Putamen (tissue), 1 donor: ENCODE data around the gene TBX20.

Source experiments
- DNase-seq: peaks from one replicate; pipeline ENCODE4 v3.0.0-alpha.2; 2016; ENCODE audit warnings: low spot score

TBX20 gene, protein sequence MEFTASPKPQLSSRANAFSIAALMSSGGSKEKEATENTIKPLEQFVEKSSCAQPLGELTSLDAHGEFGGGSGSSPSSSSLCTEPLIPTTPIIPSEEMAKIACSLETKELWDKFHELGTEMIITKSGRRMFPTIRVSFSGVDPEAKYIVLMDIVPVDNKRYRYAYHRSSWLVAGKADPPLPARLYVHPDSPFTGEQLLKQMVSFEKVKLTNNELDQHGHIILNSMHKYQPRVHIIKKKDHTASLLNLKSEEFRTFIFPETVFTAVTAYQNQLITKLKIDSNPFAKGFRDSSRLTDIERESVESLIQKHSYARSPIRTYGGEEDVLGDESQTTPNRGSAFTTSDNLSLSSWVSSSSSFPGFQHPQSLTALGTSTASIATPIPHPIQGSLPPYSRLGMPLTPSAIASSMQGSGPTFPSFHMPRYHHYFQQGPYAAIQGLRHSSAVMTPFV

DNA sequence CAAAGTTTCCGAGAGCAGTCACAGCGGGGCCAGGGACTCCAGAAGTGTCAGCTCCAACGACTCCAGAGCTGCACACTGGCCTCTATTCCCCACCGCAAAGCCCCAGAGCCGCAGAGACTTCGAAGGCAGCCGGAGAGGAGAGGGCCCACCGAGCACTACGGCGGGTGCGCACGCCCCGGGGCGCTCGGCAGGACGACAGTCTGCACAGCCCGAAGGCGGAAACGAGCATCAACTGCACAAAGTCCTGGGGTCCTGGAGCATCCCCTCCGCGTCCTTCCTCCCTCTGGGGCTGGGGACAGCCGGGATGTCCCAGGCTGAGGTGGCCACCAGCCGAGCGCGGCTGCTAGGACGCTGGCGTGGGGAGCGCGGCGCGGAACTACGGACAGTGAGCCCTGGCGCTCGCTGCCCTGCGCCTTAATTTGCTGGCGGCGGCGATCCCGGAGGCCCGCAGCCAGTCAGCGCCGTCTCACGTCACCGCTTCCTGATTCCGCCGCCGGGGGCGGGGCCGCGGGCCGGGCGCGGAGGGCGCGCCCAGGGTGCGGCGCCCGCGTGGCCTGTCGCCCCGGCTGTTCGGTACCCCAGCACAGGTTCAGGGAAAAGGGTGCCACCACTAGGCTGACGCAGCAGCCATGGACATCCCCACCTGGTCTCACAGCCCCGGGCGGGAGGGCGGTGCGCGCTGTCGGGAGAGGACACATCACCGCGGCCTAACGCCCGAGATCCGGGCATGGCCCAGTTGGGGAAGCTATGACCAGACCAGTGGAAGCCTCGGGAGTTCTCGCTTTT, at the start of gene TBX20:
Gene TBX20, minus strand, starts transcription at position 391 of the 786 bp plus-strand sequence. CDS start 480 bp downstream, outside the sequence.
- no peak for DNase-seq

DNA sequence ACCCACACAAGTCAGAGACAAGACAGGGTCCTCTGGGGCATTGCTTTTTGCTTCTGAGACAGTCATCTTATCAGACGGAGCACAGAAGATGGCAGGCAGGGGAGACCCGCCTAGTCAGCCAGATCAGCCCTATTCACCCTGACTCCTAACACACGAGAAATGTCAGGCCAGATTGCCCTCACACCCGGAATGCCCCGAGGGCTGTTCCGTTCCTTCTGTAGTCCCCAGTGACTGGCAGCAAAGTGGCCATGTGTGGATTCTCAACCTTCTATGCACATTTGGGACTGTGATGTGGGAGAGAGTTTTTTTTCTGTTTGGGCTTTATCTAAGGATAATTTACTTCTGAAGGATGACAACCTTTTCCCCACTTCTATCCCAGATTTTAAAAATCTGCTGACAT, 35.5 kb upstream of the TBX20 start:
- no peak for DNase-seq

DNA sequence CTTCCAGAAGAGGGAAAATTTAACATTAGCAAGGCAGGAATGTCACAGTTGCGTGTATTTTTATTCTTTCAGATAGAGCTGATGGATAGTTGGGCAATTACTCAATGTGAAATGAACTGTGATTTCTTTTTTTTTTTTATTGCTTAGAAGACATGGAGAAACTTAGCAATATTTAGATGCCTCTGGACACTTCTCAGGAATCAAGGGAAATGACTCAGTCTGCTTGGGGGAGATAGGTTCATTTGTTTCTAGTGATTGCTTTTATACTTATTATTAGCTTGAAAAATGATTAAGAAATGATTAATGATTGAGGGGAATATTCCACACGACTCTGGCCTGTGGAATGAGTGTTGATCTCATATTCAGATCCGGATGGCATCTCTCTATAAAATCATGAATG, 33.1 kb upstream of the TBX20 start:
- no peak for DNase-seq

DNA sequence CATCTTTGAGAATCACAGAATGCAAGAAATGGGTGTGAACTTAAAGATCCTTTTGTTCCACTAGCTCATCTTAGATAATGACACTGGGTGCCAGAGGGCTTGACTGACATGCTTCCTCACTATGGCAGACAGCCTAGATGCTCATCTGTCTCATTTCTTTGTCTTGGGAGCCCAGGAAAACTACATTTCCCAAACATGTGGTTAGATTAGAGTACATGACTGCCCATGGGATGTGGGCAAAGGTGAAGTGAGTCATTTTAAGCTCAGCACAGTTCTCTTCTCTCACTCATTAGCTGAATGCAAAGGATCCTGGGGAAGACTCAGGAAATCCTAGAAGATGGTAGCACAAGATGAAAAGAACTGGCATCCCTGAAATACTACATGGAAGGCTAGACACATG, 32.5 kb upstream of the TBX20 start:
- no peak for DNase-seq

DNA sequence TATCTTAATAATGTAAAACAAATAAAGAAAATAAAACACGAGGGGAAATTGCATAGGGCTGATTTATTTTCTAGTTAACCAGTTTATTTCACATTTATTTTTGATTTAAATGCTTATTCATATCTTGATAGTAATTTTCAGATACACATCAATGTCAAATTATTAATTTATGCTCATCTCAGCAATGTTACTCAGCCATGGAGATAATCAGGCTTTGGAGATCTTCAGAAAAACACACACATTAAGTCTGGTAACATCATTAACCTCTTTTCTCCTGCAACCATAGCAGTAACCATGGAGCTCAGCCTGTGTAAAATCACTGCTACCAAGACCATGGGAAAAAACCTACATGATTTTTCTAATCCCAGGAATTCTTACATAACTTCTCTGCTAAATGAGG, 31.9 kb upstream of the TBX20 start:
- DNase-seq, result no peak

DNA sequence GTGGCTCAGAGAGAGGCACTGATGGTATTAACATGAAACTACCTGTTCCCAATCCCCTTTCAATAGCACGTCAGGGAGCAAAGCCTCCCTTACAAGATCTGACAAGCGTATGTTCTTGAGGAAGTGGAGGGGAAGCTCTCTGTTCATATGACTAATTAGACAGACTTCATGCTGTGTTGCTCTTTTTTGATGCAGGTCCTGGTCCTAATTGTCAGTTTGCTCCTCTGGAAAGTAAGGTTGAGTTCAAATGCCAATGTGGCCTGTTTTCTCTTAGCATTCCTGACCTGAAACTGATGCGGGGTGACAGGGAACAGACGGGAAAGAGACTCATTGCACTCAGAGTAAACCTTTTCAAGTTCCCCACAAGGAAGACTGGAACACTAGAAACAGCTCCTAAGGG, 27.0 kb upstream of the TBX20 start:
- DNase-seq, result no peak

DNA sequence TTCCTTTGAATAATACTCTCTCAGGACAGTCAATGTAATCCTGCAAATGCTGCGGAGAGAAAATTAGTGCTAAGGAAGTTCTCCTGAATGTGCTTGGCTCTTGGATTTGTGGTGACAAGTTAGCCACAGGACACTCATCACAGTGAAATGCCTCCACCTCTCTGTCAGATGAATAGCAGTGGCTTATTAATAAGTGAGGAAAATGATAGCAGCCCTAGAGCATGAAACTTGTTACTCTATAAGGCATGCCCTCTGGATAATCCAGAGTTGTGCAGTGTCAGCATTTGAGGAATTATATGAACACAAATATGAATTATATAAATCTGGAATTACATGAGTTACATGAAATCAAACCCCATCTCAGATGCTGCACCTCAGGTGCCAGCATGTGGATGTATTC, 23.5 kb upstream of the TBX20 start:
- DNase-seq, result no peak

DNA sequence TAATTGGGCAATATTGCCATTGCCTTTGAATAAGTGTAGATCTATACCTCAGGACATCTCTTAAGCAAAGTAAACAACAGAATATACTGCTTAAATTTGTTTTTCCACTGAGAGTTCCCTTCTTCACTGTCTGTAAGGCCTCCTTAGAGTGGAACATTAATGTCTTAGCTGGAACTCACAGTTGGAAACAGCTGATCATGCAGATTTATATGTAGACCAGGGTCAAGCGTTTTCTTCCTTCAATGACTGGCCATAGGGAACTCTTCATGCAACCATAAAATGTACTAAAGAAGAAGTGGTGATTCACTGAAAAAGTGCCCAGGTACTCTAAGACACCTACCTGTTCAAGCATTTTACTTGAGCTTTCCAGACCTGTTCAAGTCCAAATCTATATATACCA, 18.3 kb upstream of the TBX20 start:
- no peak for DNase-seq

DNA sequence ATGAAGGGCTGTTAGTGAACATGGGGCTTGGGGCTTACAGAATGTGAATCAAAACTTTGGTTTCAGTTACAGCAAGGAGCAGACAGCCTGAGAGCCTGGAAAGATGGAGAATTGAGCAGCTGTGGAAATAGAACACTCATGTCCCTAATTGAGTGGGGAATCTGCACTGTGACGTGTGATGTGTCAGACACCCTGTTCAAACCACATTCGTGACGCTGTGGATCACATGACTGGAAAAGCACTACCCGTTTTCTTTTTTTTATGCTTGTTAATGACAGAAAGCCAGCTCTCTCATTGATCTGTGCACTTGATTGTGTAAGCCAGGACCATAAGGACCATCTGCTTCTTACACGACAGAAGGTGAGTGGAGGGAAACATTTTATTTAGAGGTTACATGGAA, 15.1 kb upstream of the TBX20 start:
- DNase-seq, result no peak

DNA sequence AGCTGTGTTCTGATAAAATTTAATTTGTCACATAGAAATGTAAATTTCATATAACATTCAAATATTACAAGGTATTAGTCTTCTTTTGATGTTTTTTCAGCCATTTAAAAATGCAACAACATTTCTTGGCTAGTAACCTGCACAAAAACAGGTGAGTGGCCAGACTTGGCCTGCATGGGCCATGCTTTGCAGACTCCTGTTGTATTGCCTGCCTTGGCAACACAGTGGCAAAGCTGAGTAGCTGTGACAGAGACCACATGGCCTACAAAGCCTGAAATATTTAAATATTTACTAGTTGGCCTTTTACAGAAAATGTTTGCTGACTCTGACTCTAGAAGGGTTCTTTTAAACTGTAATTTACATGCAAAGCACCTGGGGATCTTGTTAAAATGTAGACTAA, 13.5 kb upstream of the TBX20 start:
- no peak for DNase-seq

DNA sequence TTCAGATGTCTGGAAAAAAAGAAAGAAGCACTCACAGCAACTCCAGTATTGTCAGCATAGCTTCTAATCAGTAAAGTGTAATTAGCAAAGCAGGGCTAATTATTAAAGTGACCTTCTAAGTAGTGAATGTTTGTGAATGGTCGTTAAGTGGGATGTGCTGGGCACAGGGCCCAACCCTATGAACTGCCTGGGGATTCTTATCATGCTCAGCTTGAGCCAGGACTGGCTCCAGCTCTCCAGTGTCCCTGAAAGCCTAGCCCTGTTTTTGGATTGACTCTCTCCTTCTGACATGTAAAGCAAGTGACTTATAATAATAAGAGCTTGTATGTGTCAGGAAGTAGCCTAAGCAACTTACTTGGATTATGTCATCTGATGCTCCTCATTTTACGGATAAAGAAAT, 9.5 kb upstream of the TBX20 start:
- no peak for DNase-seq

DNA sequence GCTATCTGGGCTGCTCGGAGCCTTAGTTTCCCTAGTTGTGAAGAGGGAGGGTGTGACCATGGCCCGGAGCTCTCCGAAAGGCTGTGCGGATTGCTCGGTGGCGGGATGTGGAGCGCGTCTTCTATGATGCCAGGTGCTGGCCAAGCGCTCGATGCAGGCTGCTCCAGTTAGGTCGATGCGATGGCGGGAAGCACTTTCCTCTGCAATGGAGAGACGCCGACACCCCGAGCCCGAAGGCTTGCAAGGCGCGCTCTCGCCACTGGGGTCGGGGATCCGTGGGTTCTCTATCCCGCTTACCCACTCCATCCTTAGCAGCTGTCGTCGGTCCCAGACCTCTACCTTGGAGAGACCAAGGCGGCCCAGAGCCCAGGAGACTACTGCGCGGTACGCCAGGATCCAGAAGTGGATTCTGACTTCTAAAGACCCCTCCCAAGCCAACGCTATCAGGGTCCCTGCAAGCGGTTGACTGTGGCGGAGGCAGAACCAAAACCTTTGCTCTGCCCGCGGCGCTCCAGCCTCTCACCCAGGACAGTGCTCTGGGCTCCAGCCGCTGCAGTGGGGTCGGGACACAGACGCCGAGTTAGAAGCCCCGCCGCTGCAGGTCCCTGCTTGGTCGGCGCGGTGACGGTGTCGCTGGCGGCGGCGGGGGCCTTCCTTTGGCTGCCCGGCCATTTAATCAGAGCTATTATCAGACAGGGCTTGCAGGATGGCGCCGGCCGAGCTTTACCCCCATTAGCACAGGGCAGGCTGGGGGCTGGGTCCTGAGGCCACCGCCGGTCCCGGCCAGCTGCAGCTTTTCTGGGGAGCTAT, 7.8 kb upstream of the TBX20 start:
- no peak for DNase-seq

DNA sequence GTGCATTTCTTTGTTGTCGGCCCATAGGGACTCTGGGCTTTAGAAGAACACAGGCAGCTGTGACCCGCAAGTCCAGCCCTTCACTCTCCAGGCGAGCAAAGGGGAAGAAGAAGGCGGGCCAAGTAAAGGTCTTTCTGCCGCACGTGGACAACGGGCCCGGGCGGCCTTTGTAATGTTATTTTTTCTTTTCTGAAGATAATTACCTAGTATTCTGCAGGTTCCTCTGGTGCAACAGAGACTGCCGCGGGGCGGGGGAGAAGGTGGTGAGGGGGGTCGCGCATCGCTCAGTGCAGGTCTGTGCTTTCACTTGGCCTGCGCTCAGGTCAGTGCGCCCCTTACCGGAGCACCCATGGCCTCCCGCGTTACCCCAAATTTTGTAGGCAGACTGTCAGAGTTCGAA, 7.1 kb upstream of the TBX20 start:
- DNase-seq, result no peak

DNA sequence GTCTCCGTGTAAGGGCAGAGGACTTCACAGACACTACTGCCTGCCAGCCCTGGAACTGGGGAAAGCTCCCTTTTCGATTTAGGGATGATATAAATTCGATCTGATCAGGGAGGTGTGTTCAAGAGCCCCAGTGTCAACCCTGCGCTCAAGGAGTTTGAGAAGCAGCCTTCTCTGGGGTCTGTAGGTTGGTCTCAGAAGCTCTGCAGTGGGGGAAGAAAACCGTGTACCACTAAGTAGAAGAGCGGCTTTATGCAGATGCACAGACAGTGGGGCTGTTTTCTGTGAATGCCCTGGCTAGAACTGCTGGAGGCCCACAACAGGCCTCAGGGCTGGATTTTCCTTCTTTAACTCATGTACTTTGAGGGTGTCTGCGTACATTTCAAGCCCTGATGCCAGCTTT, 6.3 kb upstream of the TBX20 start:
- no peak for DNase-seq

DNA sequence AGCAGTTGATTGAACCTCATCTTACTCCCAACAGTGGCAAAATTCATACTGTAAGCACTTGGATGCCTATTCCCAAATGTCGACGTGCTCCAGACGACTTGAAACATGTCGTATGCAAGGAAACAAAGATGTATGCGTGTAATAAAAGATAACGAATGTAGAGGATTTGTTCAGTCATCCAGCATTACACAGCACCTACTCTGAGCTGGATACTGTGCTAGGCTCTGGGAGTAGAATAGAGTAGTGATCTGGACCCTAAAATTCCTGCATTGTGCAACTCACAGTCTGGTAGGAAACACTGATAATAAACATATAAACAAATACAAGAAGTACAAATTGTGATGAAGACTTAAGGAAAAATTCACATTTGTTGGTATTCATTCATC, 5.6 kb upstream of the TBX20 start:
- no peak for DNase-seq

DNA sequence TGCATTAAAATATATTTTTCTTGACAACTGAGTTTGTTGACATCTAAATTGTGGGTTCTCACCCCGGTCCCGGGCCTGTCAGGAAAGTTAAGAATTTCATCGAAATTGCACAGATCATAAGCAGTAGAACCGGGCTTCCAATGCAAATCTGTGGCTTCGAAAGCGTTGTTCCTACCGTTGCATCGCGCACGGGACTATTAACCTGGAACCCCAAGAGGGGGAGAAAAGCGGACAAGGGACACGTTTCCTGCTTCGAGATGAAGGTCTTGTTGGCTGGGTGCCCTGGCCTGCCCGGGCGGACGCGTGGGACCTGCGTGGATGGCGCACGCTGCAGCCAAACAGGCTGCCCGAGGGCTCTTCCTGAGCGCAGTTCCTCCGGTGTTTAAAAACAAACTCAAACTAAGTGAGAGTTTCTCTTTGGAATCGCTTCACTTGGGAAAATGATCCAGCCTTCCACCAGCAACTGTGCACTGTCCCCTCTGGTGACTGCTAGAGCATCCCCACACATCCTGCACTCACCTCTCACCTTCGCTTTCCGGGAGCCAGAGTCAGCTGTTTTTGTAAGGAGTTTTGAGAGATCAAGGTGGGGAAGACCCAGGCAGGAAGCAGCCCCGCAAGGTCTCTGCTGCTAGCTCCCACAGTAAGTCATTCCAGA, 5.1 kb upstream of the TBX20 start:
- DNase-seq, result no peak

DNA sequence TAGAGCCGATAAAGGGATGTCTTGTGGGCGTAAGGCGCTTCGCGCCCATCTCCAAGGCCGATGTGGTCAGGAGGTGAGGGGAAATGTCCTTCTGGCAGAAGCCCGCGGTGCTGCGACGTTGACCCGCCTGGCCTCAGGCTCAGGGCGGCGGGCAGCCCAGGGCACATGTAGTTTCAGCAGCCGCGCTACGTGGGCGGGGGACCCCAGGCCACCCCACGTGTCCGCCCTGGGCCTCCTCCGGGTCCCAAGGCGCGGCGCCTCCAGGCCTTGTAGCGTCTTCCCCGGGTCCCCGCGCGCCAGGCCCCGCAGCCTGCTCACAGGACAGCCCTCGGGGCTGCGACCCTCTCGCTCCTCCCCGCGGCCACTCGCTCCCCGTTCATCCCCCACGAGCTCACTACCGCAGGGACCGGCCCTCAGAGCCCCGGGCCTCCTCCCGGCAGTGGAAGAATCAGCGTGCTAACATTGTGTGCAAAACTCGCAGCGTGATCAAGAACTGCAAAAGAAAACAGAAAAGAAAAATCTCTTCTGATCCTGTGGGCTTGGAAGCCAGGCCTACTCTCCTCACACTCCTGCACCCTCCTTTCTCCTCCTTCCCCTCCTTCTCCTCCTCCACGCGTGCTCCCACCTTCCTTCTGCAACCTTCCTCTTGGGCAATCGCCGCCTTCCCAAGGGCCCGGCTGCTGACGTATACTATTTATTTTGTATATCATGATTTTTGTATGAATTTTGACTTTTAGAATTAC, 4.4 kb upstream of the TBX20 start:
- DNase-seq, result no peak

DNA sequence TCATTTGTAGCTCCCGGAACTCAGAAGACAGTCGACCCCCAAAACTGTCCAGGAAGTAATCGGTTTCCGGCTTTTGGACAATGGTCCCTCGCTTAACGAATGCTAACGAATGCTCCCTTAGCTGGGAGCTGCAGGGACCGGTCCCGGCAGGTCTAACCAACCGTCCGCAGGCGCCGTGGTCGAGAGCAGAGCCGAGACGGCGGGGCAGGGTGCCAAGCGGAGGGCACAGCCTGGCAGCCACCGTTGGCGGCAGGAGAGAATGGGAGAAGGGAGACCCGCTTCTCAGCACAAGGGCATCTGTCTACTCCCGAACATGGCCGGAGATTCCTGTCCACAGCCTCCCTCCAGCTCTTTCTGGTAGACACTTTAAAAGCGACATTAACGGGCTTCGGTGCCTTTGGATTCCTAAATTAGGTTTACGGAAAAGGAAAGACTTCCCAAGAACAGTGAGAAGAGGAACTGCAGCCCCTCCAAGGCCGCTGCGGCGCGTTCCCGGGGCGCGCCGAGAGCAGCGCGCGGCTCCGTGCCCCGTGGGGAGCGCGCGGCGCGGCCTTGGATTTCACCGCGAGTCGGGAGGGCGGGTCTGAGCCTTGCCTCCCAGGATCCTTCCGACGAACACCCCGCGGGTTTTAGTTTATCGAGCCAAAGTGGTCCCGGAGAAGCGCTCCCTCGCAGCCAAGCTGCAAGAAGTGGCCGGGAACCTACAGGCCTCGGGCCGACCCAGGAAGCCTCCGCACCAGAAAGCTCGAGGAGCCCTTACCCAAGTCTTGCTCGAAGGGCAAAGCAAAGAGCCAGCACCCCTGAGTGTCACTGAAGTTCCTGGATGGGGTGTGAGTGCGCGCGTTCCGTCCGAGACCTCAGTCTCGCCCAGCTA, 3.6 kb upstream of the TBX20 start:
- no peak for DNase-seq

DNA sequence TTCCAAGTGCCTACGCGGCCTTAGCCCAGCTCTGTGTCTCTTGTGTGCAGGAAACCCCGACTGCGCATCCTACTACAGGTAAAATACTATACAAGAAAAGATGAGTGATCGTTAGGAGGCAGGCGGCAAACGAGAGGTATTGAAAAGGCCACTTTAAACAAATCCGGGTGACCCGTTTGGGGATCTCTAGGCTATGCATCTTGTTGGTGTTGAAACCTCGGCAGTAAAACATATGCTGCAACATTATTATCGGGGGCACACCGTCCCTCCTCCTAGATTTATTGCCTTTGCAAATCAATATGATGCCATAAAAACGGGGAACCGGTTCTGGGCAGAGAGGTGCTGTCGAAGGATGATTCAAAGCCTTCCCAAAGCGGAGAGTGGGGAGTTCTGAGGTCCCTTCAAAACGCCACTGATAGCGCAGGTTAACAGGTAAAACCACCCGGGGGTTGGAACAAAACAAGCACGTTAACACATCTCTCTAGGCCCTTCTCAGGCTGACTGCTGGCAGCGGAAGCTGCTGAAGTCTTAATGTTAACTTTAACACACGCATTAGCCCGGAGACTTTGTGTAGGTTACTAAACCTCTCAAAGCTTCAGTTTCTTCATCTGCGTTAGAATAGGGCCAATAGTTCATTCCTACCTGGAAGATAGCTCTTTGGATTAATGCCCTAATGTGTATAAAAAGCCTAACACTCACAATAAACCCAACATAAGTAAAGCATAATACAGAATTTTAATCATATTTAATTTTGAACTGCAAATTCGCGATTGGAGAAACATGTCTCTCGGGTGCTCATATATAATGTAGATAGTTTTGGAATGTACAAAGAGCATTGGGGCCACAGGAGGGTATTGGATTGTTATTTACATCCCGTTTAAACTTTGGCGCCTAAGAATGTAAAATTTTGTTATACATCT, 2.6 kb upstream of the TBX20 start:
- no peak for DNase-seq
